Mucosa of rectum (tissue), 2 donors: ENCODE results near the gene HOXA10.

Experiments used
- H3K27ac ChIP-seq, 2 donors: one replicate each; pipeline ENCODE4 v1.7.0; 2013; ENCODE audit warnings: inconsistent platforms in 2 of 2, low read depth in 2 of 2, low read length in 2 of 2
- H3K27me3 ChIP-seq, 2 donors: one replicate each; pipeline ENCODE4 v1.7.0; 2013; ENCODE audit warnings: low read length in 2 of 2; ENCODE audit not compliant: control insufficient read depth in 2 of 2, insufficient read depth in 2 of 2
- H3K36me3 ChIP-seq, 2 donors: one replicate each; pipeline ENCODE4 v1.7.0; 2013; ENCODE audit warnings: low read length in 2 of 2; ENCODE audit not compliant: control insufficient read depth in 2 of 2, insufficient read depth in 2 of 2
- H3K4me1 ChIP-seq, 2 donors: one replicate each; pipeline ENCODE4 v1.7.0; 2013; ENCODE audit warnings: low read length in 2 of 2, mild to moderate bottlenecking in 1 of 2; ENCODE audit not compliant: control insufficient read depth in 2 of 2, insufficient read depth in 2 of 2
- H3K4me3 ChIP-seq, 2 donors: one replicate each; pipeline ENCODE4 v1.7.0; 2013; ENCODE audit warnings: low read length in 2 of 2
- H3K9ac ChIP-seq, 2 donors: one replicate each; pipeline ENCODE4 v1.7.0; 2013; ENCODE audit warnings: low read length in 2 of 2, low read depth in 1 of 2, mild to moderate bottlenecking in 1 of 2
- H3K9me3 ChIP-seq, 2 donors: one replicate each; pipeline ENCODE4 v1.7.0; 2013; ENCODE audit warnings: low read length in 2 of 2; ENCODE audit not compliant: control insufficient read depth in 2 of 2
- donor health status: healthy.
- donor health status: Normal muscosa, but diverticular disease.

HOXA10 gene

GRCh38 chr7:27166531-27167505, 7.3 kb downstream of the HOXA10 start:
- Histone ChIP-seq H3K27me3 (peaks cover 0 to 3% of the 10 kb centered on the region in 2 donors), H3K4me1 (peaks cover 14 to 28% of the 10 kb centered on the region in 2 donors), H3K9me3 (no peaks in the 10 kb centered on the region), H3K9ac (peak overlapping the region; percentile 81 to 96), H3K36me3 (no peaks in the 10 kb centered on the region), H3K4me3 (peak overlapping the region; percentile 67 to 84), H3K27ac (peak overlapping the region; percentile 91 to 92)

GRCh38 chr7:27165996-27166530, 8.1 kb downstream of the HOXA10 start:
- Histone ChIP-seq H3K4me1 (peaks cover 14 to 30% of the 10 kb centered on the region in 2 donors), H3K27me3 (peaks cover 0 to 3% of the 10 kb centered on the region in 2 donors), H3K4me3 (peak overlapping the region; percentile 67 to 84), H3K27ac (peak overlapping the region; percentile 91 to 92), H3K9ac (peak overlapping the region; percentile 81 to 96), H3K36me3 (no peaks in the 10 kb centered on the region), H3K9me3 (no peaks in the 10 kb centered on the region)

DNA sequence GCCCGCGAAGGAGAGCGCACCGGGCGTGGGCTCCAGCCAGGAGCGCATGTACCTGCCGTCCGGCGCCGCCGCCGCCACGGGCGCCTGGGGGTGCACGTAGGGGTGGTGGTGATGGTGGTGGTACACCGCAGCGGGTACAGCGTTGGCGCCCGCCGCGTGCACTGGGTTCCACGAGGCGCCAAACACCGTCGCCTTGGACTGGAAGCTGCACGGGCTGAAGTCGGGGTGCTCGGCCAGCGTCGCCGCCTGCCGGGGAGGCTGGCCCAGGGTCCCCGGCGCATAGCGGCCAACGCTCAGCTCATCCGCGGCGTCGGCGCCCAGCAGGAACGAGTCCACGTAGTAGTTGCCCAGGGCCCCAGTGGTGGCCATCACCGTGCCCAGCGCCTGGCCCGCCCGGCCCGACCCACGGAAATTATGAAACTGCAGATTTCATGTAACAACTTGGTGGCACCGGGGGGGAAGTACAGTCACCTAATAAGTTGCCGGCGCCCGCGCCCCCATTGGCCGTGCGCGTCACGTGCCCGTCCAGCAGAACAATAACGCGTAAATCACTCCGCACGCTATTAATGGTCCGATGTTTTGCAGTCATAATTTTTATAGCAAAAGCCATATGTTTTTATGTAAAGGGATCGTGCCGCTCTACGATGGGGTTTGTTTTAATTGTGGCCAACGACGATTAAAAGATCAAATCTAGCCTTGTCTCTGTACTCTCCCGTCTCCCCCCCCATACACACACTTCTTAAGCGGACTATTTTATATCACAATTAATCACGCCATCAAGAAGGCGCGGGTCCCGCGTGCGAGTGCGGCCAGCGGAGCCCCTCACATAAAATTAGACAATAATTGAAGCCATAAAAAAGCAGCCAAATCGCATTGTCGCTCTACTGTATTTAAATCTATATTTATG, 8.8 kb downstream of the HOXA10 start, which contains the start of gene HOXA9:
TSS of gene HOXA9 (minus strand) at position 449 of the 907 bp plus-strand sequence. CDS start at position 369, 80 bp downstream.
- H3K27ac ChIP-seq, result peak within 1 kb of the TSS; percentile 91 to 92

DNA sequence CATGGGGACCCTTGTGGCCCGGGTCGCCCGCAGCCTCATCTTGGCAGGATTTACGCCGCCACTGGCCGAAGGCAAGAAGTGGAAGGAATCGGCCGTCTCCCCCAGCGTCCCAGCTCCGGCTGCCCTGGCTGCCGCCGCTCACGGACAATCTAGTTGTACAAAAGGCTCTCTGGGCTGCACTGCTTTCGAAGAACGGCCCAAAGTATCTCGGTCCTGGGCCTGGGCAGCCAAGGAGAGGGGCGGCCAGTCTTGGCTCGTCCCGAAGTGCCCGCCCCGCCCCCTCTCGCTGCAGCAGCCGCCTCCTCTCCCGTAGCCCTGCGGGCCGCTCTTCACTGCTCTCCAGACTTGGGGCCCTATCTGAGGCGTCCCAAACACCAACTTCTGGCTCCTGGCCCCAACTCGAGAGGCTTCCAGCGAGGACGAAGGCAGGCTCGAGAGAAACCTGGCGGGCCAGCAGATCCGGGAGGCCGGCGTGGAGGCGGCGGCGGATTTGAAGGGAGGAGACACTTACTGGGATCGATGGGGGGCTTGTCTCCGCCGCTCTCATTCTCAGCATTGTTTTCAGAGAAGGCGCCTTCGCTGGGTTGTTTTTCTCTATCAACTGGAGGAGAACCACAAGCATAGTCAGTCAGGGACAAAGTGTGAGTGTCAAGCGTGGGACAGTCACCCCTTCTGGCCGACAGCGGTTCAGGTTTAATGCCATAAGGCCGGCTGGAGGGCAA, 9.6 kb downstream of the HOXA10 start:
- Histone ChIP-seq H3K9ac (peak overlapping the region; percentile 81 to 96), H3K36me3 (no peaks in the 10 kb centered on the region), H3K27ac (peak overlapping the region; percentile 91 to 92), H3K4me1 (peaks cover 23 to 35% of the 10 kb centered on the region in 2 donors), H3K4me3 (peak overlapping the region; percentile 67 to 84), H3K27me3 (peaks cover 0 to 3% of the 10 kb centered on the region in 2 donors), H3K9me3 (no peaks in the 10 kb centered on the region)

More for the DNA sequence above, 8.8 kb downstream of the HOXA10 start, which contains the start of gene HOXA9:
- Histone ChIP-seq H3K4me1 (peaks cover 16 to 30% of the 10 kb centered on the region in 2 donors), H3K9me3 (no peaks in the 10 kb centered on the region), H3K27me3 (peaks cover 0 to 3% of the 10 kb centered on the region in 2 donors), H3K9ac (peak within 1 kb of the TSS; percentile 81 to 96), H3K4me3 (peak within 1 kb of the TSS; percentile 67 to 84), H3K36me3 (no peaks in the 10 kb centered on the region)

DNA sequence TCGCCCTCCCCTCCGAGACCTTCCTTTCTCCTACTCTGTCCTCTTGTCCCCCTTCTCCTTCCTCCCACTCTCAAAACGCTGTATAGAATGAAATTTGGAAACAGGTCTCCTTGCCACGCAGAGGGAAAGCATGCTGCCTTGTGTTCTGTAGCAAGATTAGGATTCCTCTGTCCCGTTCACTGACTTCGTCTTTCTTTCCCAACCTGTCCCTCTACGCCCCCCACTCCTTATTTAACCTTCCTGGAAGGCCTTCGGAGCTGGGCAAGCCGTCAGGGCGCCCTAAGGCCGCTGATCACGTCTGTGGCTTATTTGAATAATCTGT, 10.1 kb downstream of the HOXA10 start:
- peak overlapping the region; percentile 91 to 92 for H3K27ac ChIP-seq
- peaks cover 23 to 39% of the 10 kb centered on the region in 2 donors for H3K4me1 ChIP-seq
- H3K36me3 ChIP-seq, result no peaks in the 10 kb centered on the region
- H3K4me3 ChIP-seq, result peak overlapping the region; percentile 67 to 84
- H3K9ac ChIP-seq, result peak overlapping the region; percentile 81 to 96
- peaks cover 0 to 3% of the 10 kb centered on the region in 2 donors for H3K27me3 ChIP-seq
- no peaks in the 10 kb centered on the region for H3K9me3 ChIP-seq

DNA sequence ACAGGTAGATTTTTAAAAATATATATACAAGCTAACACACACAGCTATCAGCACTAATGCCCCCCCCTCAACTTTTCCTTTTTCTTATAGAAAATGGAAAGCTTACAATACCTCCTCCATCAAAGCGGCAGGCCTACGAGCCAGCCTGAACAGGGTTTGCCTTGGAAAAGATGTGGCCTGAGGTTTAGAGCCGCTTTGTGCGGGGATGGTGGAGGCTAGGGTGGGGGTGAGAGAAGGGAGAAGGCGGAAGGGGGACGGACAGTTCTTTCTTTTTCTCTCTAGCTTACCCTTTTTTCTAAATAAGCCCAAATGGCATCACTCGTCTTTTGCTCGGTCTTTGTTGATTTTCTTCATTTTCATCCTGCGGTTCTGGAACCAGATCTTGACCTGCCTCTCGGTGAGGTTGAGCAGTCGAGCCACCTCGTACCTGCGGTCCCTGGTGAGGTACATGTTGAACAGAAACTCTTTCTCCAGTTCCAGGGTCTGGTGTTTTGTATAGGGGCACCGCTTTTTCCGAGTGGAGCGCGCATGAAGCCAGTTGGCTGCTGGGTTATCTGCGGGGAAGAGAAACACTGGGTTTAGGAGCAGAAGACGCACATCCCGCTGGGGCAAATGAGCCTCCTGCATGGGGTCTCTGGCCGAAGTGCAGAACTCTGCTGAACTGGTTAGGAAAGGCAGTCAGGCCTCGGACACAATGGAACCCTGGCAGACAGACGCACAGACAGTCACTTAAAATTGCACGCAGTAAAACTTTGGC, 10.7 kb downstream of the HOXA10 start:
- Histone ChIP-seq H3K27ac (peak overlapping the region; percentile 91 to 92), H3K9ac (peak overlapping the region; percentile 81 to 96), H3K27me3 (peaks cover 0 to 3% of the 10 kb centered on the region in 2 donors), H3K4me1 (peaks cover 23 to 42% of the 10 kb centered on the region in 2 donors), H3K9me3 (no peaks in the 10 kb centered on the region), H3K4me3 (peak overlapping the region; percentile 67 to 84), H3K36me3 (no peaks in the 10 kb centered on the region)

GRCh38 chr7:27162561-27163287, 11.4 kb downstream of the HOXA10 start:
- H3K9me3 ChIP-seq, result no peaks in the 10 kb centered on the region
- H3K4me1 ChIP-seq, result peaks cover 23 to 36% of the 10 kb centered on the region in 2 donors
- no peaks in the 10 kb centered on the region for H3K36me3 ChIP-seq
- peaks cover 0 to 3% of the 10 kb centered on the region in 2 donors for H3K27me3 ChIP-seq
- peak overlapping the region; percentile 81 to 96 for H3K9ac ChIP-seq
- H3K4me3 ChIP-seq, result peak overlapping the region; percentile 67 to 84
- H3K27ac ChIP-seq, result peak overlapping the region; percentile 92 to 99

DNA sequence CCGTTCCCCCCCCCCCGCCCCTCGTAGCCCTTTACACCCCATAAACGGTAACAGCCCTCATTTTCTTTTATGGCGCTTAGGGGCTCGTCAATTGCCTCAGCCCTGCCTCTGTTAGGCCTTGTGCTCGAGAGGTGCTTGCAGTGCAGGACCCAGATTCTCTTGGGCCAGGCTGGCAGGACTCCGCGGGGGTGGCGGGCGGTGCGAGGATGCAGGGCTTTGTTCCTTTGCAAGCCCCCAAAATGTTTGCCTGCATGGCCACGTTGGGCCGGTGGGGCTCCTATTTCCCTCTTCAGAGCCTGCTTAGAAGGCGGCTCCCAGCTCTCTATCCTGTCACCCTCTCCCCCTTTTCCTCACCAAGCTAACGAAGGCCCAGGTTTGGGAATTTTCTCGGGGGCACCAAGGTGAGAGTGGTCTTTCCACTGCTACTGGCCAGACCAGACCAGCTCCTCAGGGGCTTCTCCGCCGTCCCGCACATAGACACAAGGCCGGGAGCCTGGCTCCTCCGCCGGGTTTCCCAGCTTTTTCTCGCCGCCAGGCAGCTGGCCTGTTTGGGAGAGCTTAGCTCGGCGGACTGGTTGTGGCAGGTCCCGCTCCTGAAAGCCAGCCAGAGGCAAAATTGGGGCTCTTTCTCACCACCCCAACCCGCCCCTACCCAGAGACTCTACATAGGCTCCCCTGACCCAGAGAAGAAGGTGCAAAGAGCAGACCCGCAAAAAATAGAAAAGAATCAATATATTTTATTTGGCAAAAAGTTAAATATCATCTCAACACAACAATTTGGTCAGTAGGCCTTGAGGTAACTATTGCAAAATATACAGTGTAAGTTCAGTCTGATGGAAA, 12.2 kb downstream of the HOXA10 start:
- peak overlapping the region; percentile 67 to 84 for H3K4me3 ChIP-seq
- no peaks in the 10 kb centered on the region for H3K9me3 ChIP-seq
- H3K36me3 ChIP-seq, result no peaks in the 10 kb centered on the region
- H3K4me1 ChIP-seq, result peaks cover 23 to 31% of the 10 kb centered on the region in 2 donors
- peak overlapping the region; percentile 92 to 99 for H3K27ac ChIP-seq
- peak overlapping the region; percentile 20 to 96 for H3K9ac ChIP-seq
- H3K27me3 ChIP-seq, result peaks cover 0 to 3% of the 10 kb centered on the region in 2 donors
